ENCODE data around the gene TMEM86A. TPM values are rescaled to one million over a fixed set of nuclear protein-coding genes. Genes with fewer than 3 reads are reported as not detected.

Gene TMEM86A
- total RNA-seq, 1 experiment from 2014 or later, result 0.45 TPM

- Histone ChIP-seq H3K36me3 (ENCODE audit: insufficient read depth, low read length) (no peaks in the 10 kb centered on the region), H3K4me3 (ENCODE audit: low read length) (no peak overlapping the region), H3K9me3 (ENCODE audit: low read length) (no peaks in the 10 kb centered on the region), H3K9me2 (replicated peaks; ENCODE audit: insufficient read depth, low read length) (no peaks in the 10 kb centered on the region), H3K4me1 (ENCODE audit: low read length) (no peaks in the 10 kb centered on the region), H4K20me1 (ENCODE audit: insufficient read depth, low read depth, low read length) (no peaks in the 10 kb centered on the region), H3K79me2 (ENCODE audit: low read length) (no peaks in the 10 kb centered on the region), H3K27ac (ENCODE audit: low read length) (no peak overlapping the region), H3K27me3 (ENCODE audit: low read length) (no peaks in the 10 kb centered on the region), H2AFZ (ENCODE audit: low read length) (no peak overlapping the region), H3K4me2 (ENCODE audit: low read depth, low read length, poor library complexity, severe bottlenecking) (no peak overlapping the region), H3K9ac (ENCODE audit: low read length) (no peak overlapping the region)
- no peak for DNase-seq
These were observed 5.4 kb upstream of the TMEM86A start for GRCh38 chr11:18692941-18693760.

- no peak overlapping the region for H3K9ac ChIP-seq (ENCODE audit: low read length)
- H3K4me3 ChIP-seq (ENCODE audit: low read length), result no peak overlapping the region
- peaks cover 10% of the 10 kb centered on the region for H3K4me1 ChIP-seq (ENCODE audit: low read length)
- no peak overlapping the region for H2AFZ ChIP-seq (ENCODE audit: low read length)
- H3K4me2 ChIP-seq (ENCODE audit: low read depth, low read length, poor library complexity, severe bottlenecking), result no peak overlapping the region
- H4K20me1 ChIP-seq (ENCODE audit: insufficient read depth, low read depth, low read length), result no peaks in the 10 kb centered on the region
- no peak for DNase-seq
- H3K27me3 ChIP-seq (ENCODE audit: low read length), result no peaks in the 10 kb centered on the region
- no peaks in the 10 kb centered on the region for H3K9me3 ChIP-seq (ENCODE audit: low read length)
- H3K9me2 ChIP-seq (replicated peaks; ENCODE audit: insufficient read depth, low read length), result no peaks in the 10 kb centered on the region
- no peak overlapping the region for H3K27ac ChIP-seq (ENCODE audit: low read length)
- no peaks in the 10 kb centered on the region for H3K79me2 ChIP-seq (ENCODE audit: low read length)
- no peaks in the 10 kb centered on the region for H3K36me3 ChIP-seq (ENCODE audit: insufficient read depth, low read length)
These were observed 1.8 kb upstream of the TMEM86A start for GRCh38 chr11:18696638-18697225.

- H3K4me3 ChIP-seq (ENCODE audit: low read length), result no peak overlapping the region
- no peaks in the 10 kb centered on the region for H3K79me2 ChIP-seq (ENCODE audit: low read length)
- no peak overlapping the region for H3K4me2 ChIP-seq (ENCODE audit: low read depth, low read length, poor library complexity, severe bottlenecking)
- no peaks in the 10 kb centered on the region for H3K36me3 ChIP-seq (ENCODE audit: insufficient read depth, low read length)
- H3K9me2 ChIP-seq (replicated peaks; ENCODE audit: insufficient read depth, low read length), result no peaks in the 10 kb centered on the region
- no peaks in the 10 kb centered on the region for H3K27me3 ChIP-seq (ENCODE audit: low read length)
- H2AFZ ChIP-seq (ENCODE audit: low read length), result no peak overlapping the region
- DNase-seq, result no peak
- no peak overlapping the region for H3K27ac ChIP-seq (ENCODE audit: low read length)
- no peaks in the 10 kb centered on the region for H3K9me3 ChIP-seq (ENCODE audit: low read length)
- no peak overlapping the region for H3K9ac ChIP-seq (ENCODE audit: low read length)
- no peaks in the 10 kb centered on the region for H4K20me1 ChIP-seq (ENCODE audit: insufficient read depth, low read depth, low read length)
- H3K4me1 ChIP-seq (ENCODE audit: low read length), result peaks cover 10% of the 10 kb centered on the region
These were observed 1.0 kb upstream of the TMEM86A start for GRCh38 chr11:18697576-18697975.

- peak overlapping the region; percentile 72 for H3K4me3 ChIP-seq (ENCODE audit: low read length)
- no peak overlapping the region for H3K27ac ChIP-seq (ENCODE audit: low read length)
These were observed 654 bp downstream of the TMEM86A start for GRCh38 chr11:18699269-18699596.

GRCh38 chr11:18699848-18700261, 1.3 kb downstream of the TMEM86A start:
- Histone ChIP-seq H3K4me3 (ENCODE audit: low read length) (no peak overlapping the region), H3K9me3 (ENCODE audit: low read length) (no peaks in the 10 kb centered on the region), H3K27ac (ENCODE audit: low read length) (no peak overlapping the region), H3K4me1 (ENCODE audit: low read length) (peaks cover 10% of the 10 kb centered on the region), H3K4me2 (ENCODE audit: low read depth, low read length, poor library complexity, severe bottlenecking) (no peak overlapping the region), H3K9me2 (replicated peaks; ENCODE audit: insufficient read depth, low read length) (no peaks in the 10 kb centered on the region), H3K27me3 (ENCODE audit: low read length) (no peaks in the 10 kb centered on the region), H4K20me1 (ENCODE audit: insufficient read depth, low read depth, low read length) (no peaks in the 10 kb centered on the region), H3K36me3 (ENCODE audit: insufficient read depth, low read length) (no peaks in the 10 kb centered on the region), H3K9ac (ENCODE audit: low read length) (no peak overlapping the region), H3K79me2 (ENCODE audit: low read length) (no peaks in the 10 kb centered on the region), H2AFZ (ENCODE audit: low read length) (no peak overlapping the region)
- DNase-seq, result no peak

More at GRCh38 chr11:18699269-18699596, 654 bp downstream of the TMEM86A start:
- Histone ChIP-seq H3K9ac (ENCODE audit: low read length) (peak overlapping the region; percentile 56), H3K27me3 (ENCODE audit: low read length) (no peaks in the 10 kb centered on the region), H3K9me3 (ENCODE audit: low read length) (no peaks in the 10 kb centered on the region), H3K4me1 (ENCODE audit: low read length) (peaks cover 10% of the 10 kb centered on the region), H2AFZ (ENCODE audit: low read length) (0 out of 2 replicates have a peak overlapping the region, but pooled peaks have one; percentile 36), H3K36me3 (ENCODE audit: insufficient read depth, low read length) (no peaks in the 10 kb centered on the region), H3K9me2 (replicated peaks; ENCODE audit: insufficient read depth, low read length) (no peaks in the 10 kb centered on the region), H3K4me2 (ENCODE audit: low read depth, low read length, poor library complexity, severe bottlenecking) (peak overlapping the region; percentile 70), H3K79me2 (ENCODE audit: low read length) (no peaks in the 10 kb centered on the region), H4K20me1 (ENCODE audit: insufficient read depth, low read depth, low read length) (no peaks in the 10 kb centered on the region)
- DNase-seq, result no peak

GRCh38 chr11:18700375-18700774, 1.8 kb downstream of the TMEM86A start:
- Histone ChIP-seq H3K36me3 (ENCODE audit: insufficient read depth, low read length) (no peaks in the 10 kb centered on the region), H3K4me1 (ENCODE audit: low read length) (peaks cover 10% of the 10 kb centered on the region), H3K79me2 (ENCODE audit: low read length) (no peaks in the 10 kb centered on the region), H3K27ac (ENCODE audit: low read length) (no peak overlapping the region), H3K4me2 (ENCODE audit: low read depth, low read length, poor library complexity, severe bottlenecking) (no peak overlapping the region), H3K9me3 (ENCODE audit: low read length) (no peaks in the 10 kb centered on the region), H3K4me3 (ENCODE audit: low read length) (no peak overlapping the region), H4K20me1 (ENCODE audit: insufficient read depth, low read depth, low read length) (no peaks in the 10 kb centered on the region), H2AFZ (ENCODE audit: low read length) (no peak overlapping the region), H3K9ac (ENCODE audit: low read length) (no peak overlapping the region), H3K27me3 (ENCODE audit: low read length) (no peaks in the 10 kb centered on the region), H3K9me2 (replicated peaks; ENCODE audit: insufficient read depth, low read length) (no peaks in the 10 kb centered on the region)
- no peak for DNase-seq

- Histone ChIP-seq H3K27ac (ENCODE audit: low read length) (no peak overlapping the region), H2AFZ (ENCODE audit: low read length) (no peak overlapping the region), H4K20me1 (ENCODE audit: insufficient read depth, low read depth, low read length) (no peaks in the 10 kb centered on the region), H3K4me2 (ENCODE audit: low read depth, low read length, poor library complexity, severe bottlenecking) (no peak overlapping the region), H3K9me3 (ENCODE audit: low read length) (no peaks in the 10 kb centered on the region), H3K36me3 (ENCODE audit: insufficient read depth, low read length) (no peaks in the 10 kb centered on the region), H3K4me3 (ENCODE audit: low read length) (no peak overlapping the region), H3K9me2 (replicated peaks; ENCODE audit: insufficient read depth, low read length) (no peaks in the 10 kb centered on the region), H3K27me3 (ENCODE audit: low read length) (no peaks in the 10 kb centered on the region), H3K9ac (ENCODE audit: low read length) (no peak overlapping the region), H3K79me2 (ENCODE audit: low read length) (no peaks in the 10 kb centered on the region), H3K4me1 (ENCODE audit: low read length) (peaks cover 10% of the 10 kb centered on the region)
- no peak for DNase-seq
These were observed 2.3 kb downstream of the TMEM86A start for GRCh38 chr11:18700872-18701271.

- Histone ChIP-seq H3K27me3 (ENCODE audit: low read length) (no peaks in the 10 kb centered on the region), H2AFZ (ENCODE audit: low read length) (no peak overlapping the region), H3K9me3 (ENCODE audit: low read length) (no peaks in the 10 kb centered on the region), H3K27ac (ENCODE audit: low read length) (no peak overlapping the region), H4K20me1 (ENCODE audit: insufficient read depth, low read depth, low read length) (no peaks in the 10 kb centered on the region), H3K36me3 (ENCODE audit: insufficient read depth, low read length) (no peaks in the 10 kb centered on the region), H3K4me2 (ENCODE audit: low read depth, low read length, poor library complexity, severe bottlenecking) (no peak overlapping the region), H3K4me1 (ENCODE audit: low read length) (peaks cover 10% of the 10 kb centered on the region), H3K4me3 (ENCODE audit: low read length) (no peak overlapping the region), H3K79me2 (ENCODE audit: low read length) (no peaks in the 10 kb centered on the region), H3K9ac (ENCODE audit: low read length) (no peak overlapping the region), H3K9me2 (replicated peaks; ENCODE audit: insufficient read depth, low read length) (no peaks in the 10 kb centered on the region)
- no peak for DNase-seq
These were observed 3.1 kb downstream of the TMEM86A start for GRCh38 chr11:18701614-18702216.

Measured in Karpas-422 (cell line).